Naive thymus-derived CD8-positive, alpha-beta T cell (primary cell): ENCODE measurements around the gene AP1AR. TPM values are rescaled to one million over a fixed set of nuclear protein-coding genes. Genes with fewer than 3 reads are reported as not detected.
A peak's percentile ranks its signal among the peaks of the same experiment; 100 is the strongest.
"Not testable (repeated sequence)": the region's sequence is repeated elsewhere in the genome, so short reads cannot be mapped to it uniquely, and the experiment has no call there.

Experiments used
- ATAC-seq, 2 donors: fragments of 150-1000 bp; cut with Tn5 transposase in 1 of 2; sonication (Bioruptor Pico), chemical (Tn5 transposase) in 1 of 2; 1 replicate in 1 of 2; 2 replicates in 1 of 2; pipeline ENCODE4 v1.10.0; 2021; ENCODE audit warnings: mild to moderate bottlenecking in 2 of 2, moderate library complexity in 2 of 2
- POLR2A ChIA-PET: fragments of 350-600 bp; sonication (Branson Sonifier 250); formaldehyde crosslinking; loops from one replicate; lab custom pipeline; 2021; ENCODE audit warnings: antibody characterized with exemption; lab: Charles Lee
- DNase-seq, 10 donors: peaks; one replicate each; pipeline versions ENCODE4 v3.0.0 to v3.0.0-alpha.2; 2020 to 2022
- H3K27ac Mint-ChIP-seq, 10 donors: one replicate each; pipeline ENCODE4 v1.8.0; 2020 to 2022; ENCODE audit warnings: mild to moderate bottlenecking in 10 of 10, mixed read lengths in 10 of 10, moderate library complexity in 4 of 10, inconsistent platforms in 1 of 10
- H3K27me3 Mint-ChIP-seq, 5 donors: one replicate each; pipeline ENCODE4 v1.8.0; 2021 to 2022; ENCODE audit warnings: mixed read lengths in 5 of 5
- H3K36me3 Mint-ChIP-seq, 3 donors: one replicate each; pipeline ENCODE4 v1.8.0; 2020 to 2022; ENCODE audit warnings: mixed read lengths in 3 of 3, mild to moderate bottlenecking in 2 of 3, inconsistent platforms in 1 of 3
- H3K4me1 Mint-ChIP-seq, 4 donors: one replicate each; pipeline ENCODE4 v1.8.0; 2021 to 2022; ENCODE audit warnings: mixed read lengths in 4 of 4
- H3K4me3 Mint-ChIP-seq, 10 donors: one replicate each; pipeline ENCODE4 v1.8.0; 2020 to 2022; ENCODE audit warnings: mild to moderate bottlenecking in 10 of 10, mixed read lengths in 10 of 10, moderate library complexity in 6 of 10, inconsistent platforms in 1 of 10
- H3K9me3 Mint-ChIP-seq, 9 donors: one replicate each; pipeline ENCODE4 v1.8.0; 2020 to 2022; ENCODE audit warnings: mixed read lengths in 9 of 9, mild to moderate bottlenecking in 3 of 9, inconsistent platforms in 1 of 9, moderate library complexity in 1 of 9
- polyA plus RNA-seq, 3 donors: library from polyadenylated mRNA; unstranded; fragments of 300-500 nt; fragmentation: Illumina TruSeq; gene quantifications; one replicate each; pipeline ENCODE4 v1.2.3, GENCODE V29; 2021
- total RNA-seq, 8 experiments: library from RNA in 2 of 8; stranded (reverse) in 2 of 8; gene quantifications; one replicate each; pipeline ENCODE4 v1.2.3 and lab custom pipeline; 2021 to 2026

The AP1AR gene
- total and polyA plus RNA-seq, 5 experiments from 2014 or later, result 16.1 to 28.9 (median 21.3) TPM

GRCh38 chr4:112272292-112272691, 40.7 kb downstream of the AP1AR start:
- Mint-ChIP-seq H3K36me3 (peaks cover 0 to 19% (median 10%) of the 10 kb centered on the region in 3 donors), H3K4me1 (peaks cover 2 to 10% (median 5%) of the 10 kb centered on the region in 4 donors), H3K4me3 (no peak overlapping the region), H3K9me3 (no peaks in the 10 kb centered on the region), H3K27ac (peak overlapping the region in 5 of 10 donors; percentile 6 to 70 (median 39)), H3K27me3 (no peaks in the 10 kb centered on the region)
- ATAC-seq (no peak), DNase-seq (no peak)
- POLR2A ChIA-PET, result no interaction called here

GRCh38 chr4:112274959-112275358, 43.4 kb downstream of the AP1AR start:
- Mint-ChIP-seq H3K4me1 (peaks cover 2 to 33% (median 16%) of the 10 kb centered on the region in 4 donors), H3K9me3 (no peaks in the 10 kb centered on the region), H3K4me3 (no peak overlapping the region), H3K36me3 (peaks cover 5 to 14% (median 12%) of the 10 kb centered on the region in 3 donors), H3K27ac (peak overlapping the region in 6 of 10 donors; percentile 11 to 79 (median 54)), H3K27me3 (no peaks in the 10 kb centered on the region)
- POLR2A ChIA-PET, result no interaction called here
- no peak for ATAC-seq
- DNase-seq, result no peak

- DNase-seq, result no peak
- POLR2A ChIA-PET, result no interaction called here
- no peak for ATAC-seq
- no peak overlapping the region for H3K4me3 Mint-ChIP-seq
- H3K27me3 Mint-ChIP-seq, result no peaks in the 10 kb centered on the region
- no peaks in the 10 kb centered on the region for H3K9me3 Mint-ChIP-seq
- H3K4me1 Mint-ChIP-seq, result peaks cover 2 to 41% (median 23%) of the 10 kb centered on the region in 4 donors
- peaks cover 5 to 14% (median 12%) of the 10 kb centered on the region in 3 donors for H3K36me3 Mint-ChIP-seq
- peak overlapping the region in 4 of 10 donors; percentile 10 to 85 (median 39) for H3K27ac Mint-ChIP-seq
Observed at GRCh38 chr4:112276113-112276512, 44.5 kb downstream of the AP1AR start.

- Mint-ChIP-seq H3K36me3 (peaks cover 5 to 18% (median 17%) of the 10 kb centered on the region in 3 donors), H3K27ac (peak overlapping the region in 6 of 10 donors; percentile 15 to 81 (median 70)), H3K4me3 (no peak overlapping the region), H3K9me3 (peaks cover 0 to 6% (median 0%) of the 10 kb centered on the region in 9 donors), H3K27me3 (no peaks in the 10 kb centered on the region), H3K4me1 (peaks cover 2 to 52% (median 32%) of the 10 kb centered on the region in 4 donors)
- ATAC-seq (no peak), DNase-seq (no peak)
- POLR2A ChIA-PET, result no interaction called here
Observed at GRCh38 chr4:112277220-112277619, 45.6 kb downstream of the AP1AR start.

GRCh38 chr4:112277705-112278448, 46.3 kb downstream of the AP1AR start:
- Mint-ChIP-seq H3K4me1 (peaks cover 4 to 58% (median 38%) of the 10 kb centered on the region in 4 donors), H3K4me3 (no peak overlapping the region), H3K9me3 (peaks cover 0 to 10% (median 0%) of the 10 kb centered on the region in 9 donors), H3K27me3 (no peaks in the 10 kb centered on the region), H3K36me3 (peaks cover 5 to 22% (median 17%) of the 10 kb centered on the region in 3 donors), H3K27ac (peak overlapping the region in 9 of 10 donors; percentile 9 to 79 (median 59))
- DNase-seq (no peak), ATAC-seq (no peak)
- POLR2A ChIA-PET, result no interaction called here

- DNase-seq (no peak), ATAC-seq (peak in 1 of 2 donors; percentile 15)
- peaks cover 11 to 64% (median 50%) of the 10 kb centered on the region in 4 donors for H3K4me1 Mint-ChIP-seq
- peaks cover 5 to 22% (median 17%) of the 10 kb centered on the region in 3 donors for H3K36me3 Mint-ChIP-seq
- H3K4me3 Mint-ChIP-seq, result peak overlapping the region in 3 of 10 donors; percentile 12 to 74 (median 55)
- no peaks in the 10 kb centered on the region for H3K27me3 Mint-ChIP-seq
- peak overlapping the region in 8 of 10 donors; percentile 61 to 86 (median 72) for H3K27ac Mint-ChIP-seq
- POLR2A ChIA-PET, result no interaction called here
- peaks cover 0 to 10% (median 0%) of the 10 kb centered on the region in 9 donors for H3K9me3 Mint-ChIP-seq
Observed at GRCh38 chr4:112279025-112279881, 47.7 kb downstream of the AP1AR start.

GRCh38 chr4:112279882-112280315, 48.3 kb downstream of the AP1AR start:
- peak overlapping the region in 1 of 10 donors; percentile 55 for H3K4me3 Mint-ChIP-seq
- peaks cover 0 to 10% (median 0%) of the 10 kb centered on the region in 9 donors for H3K9me3 Mint-ChIP-seq
- no peaks in the 10 kb centered on the region for H3K27me3 Mint-ChIP-seq
- DNase-seq, result no peak
- no peak for ATAC-seq
- peak overlapping the region in 7 of 10 donors; percentile 32 to 79 (median 50) for H3K27ac Mint-ChIP-seq
- H3K4me1 Mint-ChIP-seq, result peaks cover 14 to 71% (median 56%) of the 10 kb centered on the region in 4 donors
- peaks cover 5 to 22% (median 17%) of the 10 kb centered on the region in 3 donors for H3K36me3 Mint-ChIP-seq
- POLR2A ChIA-PET, result no interaction called here

GRCh38 chr4:112280386-112281056, 48.9 kb downstream of the AP1AR start:
- peaks cover 0 to 10% (median 0%) of the 10 kb centered on the region in 9 donors for H3K9me3 Mint-ChIP-seq
- peak overlapping the region in 8 of 10 donors; percentile 16 to 73 (median 42) for H3K27ac Mint-ChIP-seq
- ATAC-seq (no peak), DNase-seq (no peak)
- peaks cover 16 to 73% (median 57%) of the 10 kb centered on the region in 4 donors for H3K4me1 Mint-ChIP-seq
- POLR2A ChIA-PET, result no interaction called here
- no peak overlapping the region for H3K4me3 Mint-ChIP-seq
- peaks cover 5 to 21% (median 17%) of the 10 kb centered on the region in 3 donors for H3K36me3 Mint-ChIP-seq
- no peaks in the 10 kb centered on the region for H3K27me3 Mint-ChIP-seq

- ATAC-seq, result not testable (repeated sequence)
- peaks cover 19 to 84% (median 62%) of the 10 kb centered on the region in 4 donors for H3K4me1 Mint-ChIP-seq
Observed at GRCh38 chr4:112281895-112282398, 50.4 kb downstream of the AP1AR start.

GRCh38 chr4:112282860-112283667, 51.5 kb downstream of the AP1AR start:
- no peak for DNase-seq
- H3K36me3 Mint-ChIP-seq, result peaks cover under 1 to 14% (median 7%) of the 10 kb centered on the region in 3 donors
- POLR2A ChIA-PET, result no interaction called here
- peak overlapping the region; percentile 19 to 94 (median 44) for H3K27ac Mint-ChIP-seq
- peak overlapping the region in 8 of 10 donors; percentile 39 to 87 (median 56) for H3K4me3 Mint-ChIP-seq
- peaks cover 25 to 87% (median 72%) of the 10 kb centered on the region in 4 donors for H3K4me1 Mint-ChIP-seq
- no peaks in the 10 kb centered on the region for H3K27me3 Mint-ChIP-seq
- no peak for ATAC-seq
- peaks cover 0 to 10% (median 0%) of the 10 kb centered on the region in 9 donors for H3K9me3 Mint-ChIP-seq

More at GRCh38 chr4:112281895-112282398, 50.4 kb downstream of the AP1AR start:
- Mint-ChIP-seq H3K9me3 (peaks cover 0 to 10% (median 0%) of the 10 kb centered on the region in 9 donors), H3K36me3 (peaks cover 5 to 21% (median 17%) of the 10 kb centered on the region in 3 donors), H3K27ac (peak overlapping the region in 9 of 10 donors; percentile 16 to 87 (median 54))
- H3K27me3 Mint-ChIP-seq, H3K4me3 Mint-ChIP-seq, DNase-seq: not testable (repeated sequence)
- POLR2A ChIA-PET, result interaction anchor here (0.9 kb wide), 1 partner anchor 15 kb away, joined by 3 read pairs; no protein-coding TSS in a partner anchor

GRCh38 chr4:112284166-112284565, 52.6 kb downstream of the AP1AR start:
- DNase-seq, result no peak
- ATAC-seq, result no peak
- Mint-ChIP-seq H3K9me3 (peaks cover 0 to 10% (median 0%) of the 10 kb centered on the region in 9 donors), H3K4me1 (peaks cover 25 to 88% (median 73%) of the 10 kb centered on the region in 4 donors), H3K36me3 (peaks cover 0 to 12% (median 3%) of the 10 kb centered on the region in 3 donors), H3K27me3 (no peaks in the 10 kb centered on the region), H3K27ac (peak overlapping the region; percentile 58 to 97 (median 93)), H3K4me3 (peak overlapping the region; percentile 87 to 96 (median 94))
- POLR2A ChIA-PET, result interaction anchor here (0.9 to 4.0 kb wide), 2 partner anchors 21 to 25 kb away, joined by 3 to 33 read pairs; no protein-coding TSS in a partner anchor
